Measurements from ENCODE around the gene NPTX2. TPM values are rescaled to one million over a fixed set of nuclear protein-coding genes. Genes with fewer than 3 reads are reported as not detected.

The NPTX2 gene
- total and polyA plus RNA-seq, 10 of the 15 experiments (the other 5 are each of a cell fraction or from before 2014, with no cell fraction given): 0.04 TPM; not detected in 9

DNA sequence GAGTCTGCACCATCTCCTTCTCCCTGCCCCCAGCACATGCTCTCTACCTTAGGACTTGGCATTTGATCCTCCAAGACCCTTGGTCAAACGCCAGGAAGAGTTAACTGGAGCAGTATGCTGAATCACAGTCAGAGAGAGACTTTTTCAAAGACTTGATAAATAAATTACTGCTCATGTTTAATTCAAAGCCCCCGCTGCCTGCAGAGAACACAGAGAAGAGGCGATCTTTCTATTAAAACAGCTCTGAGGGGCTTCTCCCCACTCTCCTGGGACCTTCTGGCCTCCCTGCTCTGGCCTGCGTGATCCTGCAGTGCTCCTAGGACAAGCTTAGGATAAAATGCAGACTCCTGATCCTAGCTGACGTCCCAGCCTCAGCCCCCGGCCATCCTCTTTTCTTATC is 47.8 kb downstream of the NPTX2 start:
- H3K27ac ChIP-seq (ENCODE audit: control insufficient read depth, insufficient read depth): no peak overlapping the region
- H3K4me3 ChIP-seq: no peak overlapping the region
- no peaks in the 10 kb centered on the region for H3K79me2 ChIP-seq (ENCODE audit: control insufficient read depth, insufficient read depth, low read length)
- FAIRE-seq: no peak
- H3K36me3 ChIP-seq (ENCODE audit: control insufficient read depth in 2 of 2, insufficient read depth in 2 of 2, low read length in 1 of 2): no peaks in the 10 kb centered on the region
- no peaks in the 10 kb centered on the region for H4K20me1 ChIP-seq (ENCODE audit: control insufficient read depth, insufficient read depth)
- BruUV-seq (replicated peaks): no TSS peak
- ChIA-PET CTCF (interaction anchor here (0.6 kb wide), 1 partner anchor 559 kb away, joined by 4 read pairs; no protein-coding TSS in a partner anchor), SMC1A (ENCODE audit: uncharacterized antibody, unreplicated experiment) (no interaction called here), POLR2A (no interaction called here), RAD21 (ENCODE audit: unreplicated experiment) (no interaction called here)
- no peak overlapping the region for H2AFZ ChIP-seq (ENCODE audit: control insufficient read depth, low read depth, low read length)
- no peaks in the 10 kb centered on the region; the same call in 2 of the 3 replicates for H3K9me3 ChIP-seq (replicated peaks; ENCODE audit: control insufficient read depth, insufficient read depth, low read length)
- in situ Hi-C loops (cut with MboI) (no loop called here), intact Hi-C loops (cut with micrococcal nuclease; ENCODE audit: unreplicated experiment) (no loop called here)
- no peak for TF ChIP-seq SUZ12 (IDR thresholded peaks at IDR 0.05; ENCODE audit: unreplicated experiment)
- no peak for TF ChIP-seq SMAD5 (IDR thresholded peaks at IDR 0.05; ENCODE audit: low read depth)
- no peak for TF ChIP-seq GATAD2B (conservative IDR thresholded peaks at IDR 0.05; ENCODE audit: low read depth)
- no peak for TF ChIP-seq MYC (IDR thresholded peaks at IDR 0.05; ENCODE audit: insufficient read depth, insufficient read length, insufficient replicate concordance, low read length, severe bottlenecking)
- TF ChIP-seq NRF1 (conservative IDR thresholded peaks at IDR 0.05; ENCODE audit: low read depth, low read length): no peak
- no peak for TF ChIP-seq TCF12 (IDR thresholded peaks at IDR 0.05; ENCODE audit: low read depth, low read length)
- no peak for TF ChIP-seq EED (IDR thresholded peaks at IDR 0.05; ENCODE audit: low read depth)
- no peak for TF ChIP-seq POU2F2 (IDR thresholded peaks at IDR 0.05; ENCODE audit: borderline replicate concordance, low read depth, low read length)
- no peak for TF ChIP-seq MYB (IDR thresholded peaks at IDR 0.05; ENCODE audit: borderline replicate concordance, low read depth, low read length)
- TF ChIP-seq, protein P1, sequence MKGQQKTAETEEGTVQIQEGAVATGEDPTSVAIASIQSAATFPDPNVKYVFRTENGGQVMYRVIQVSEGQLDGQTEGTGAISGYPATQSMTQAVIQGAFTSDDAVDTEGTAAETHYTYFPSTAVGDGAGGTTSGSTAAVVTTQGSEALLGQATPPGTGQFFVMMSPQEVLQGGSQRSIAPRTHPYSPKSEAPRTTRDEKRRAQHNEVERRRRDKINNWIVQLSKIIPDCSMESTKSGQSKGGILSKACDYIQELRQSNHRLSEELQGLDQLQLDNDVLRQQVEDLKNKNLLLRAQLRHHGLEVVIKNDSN (IDR thresholded peaks at IDR 0.05; ENCODE audit: borderline replicate concordance, extremely low read length, insufficient read depth, low read depth, low read length): no peak
- TF ChIP-seq, protein P2, sequence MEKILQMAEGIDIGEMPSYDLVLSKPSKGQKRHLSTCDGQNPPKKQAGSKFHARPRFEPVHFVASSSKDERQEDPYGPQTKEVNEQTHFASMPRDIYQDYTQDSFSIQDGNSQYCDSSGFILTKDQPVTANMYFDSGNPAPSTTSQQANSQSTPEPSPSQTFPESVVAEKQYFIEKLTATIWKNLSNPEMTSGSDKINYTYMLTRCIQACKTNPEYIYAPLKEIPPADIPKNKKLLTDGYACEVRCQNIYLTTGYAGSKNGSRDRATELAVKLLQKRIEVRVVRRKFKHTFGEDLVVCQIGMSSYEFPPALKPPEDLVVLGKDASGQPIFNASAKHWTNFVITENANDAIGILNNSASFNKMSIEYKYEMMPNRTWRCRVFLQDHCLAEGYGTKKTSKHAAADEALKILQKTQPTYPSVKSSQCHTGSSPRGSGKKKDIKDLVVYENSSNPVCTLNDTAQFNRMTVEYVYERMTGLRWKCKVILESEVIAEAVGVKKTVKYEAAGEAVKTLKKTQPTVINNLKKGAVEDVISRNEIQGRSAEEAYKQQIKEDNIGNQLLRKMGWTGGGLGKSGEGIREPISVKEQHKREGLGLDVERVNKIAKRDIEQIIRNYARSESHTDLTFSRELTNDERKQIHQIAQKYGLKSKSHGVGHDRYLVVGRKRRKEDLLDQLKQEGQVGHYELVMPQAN (conservative IDR thresholded peaks at IDR 0.05): no peak
- TF ChIP-seq CHD1 (IDR thresholded peaks at IDR 0.05; ENCODE audit: low read depth, low read length): no peak
- no peak for TF ChIP-seq NR2C1 (IDR thresholded peaks at IDR 0.05)
- TF ChIP-seq STAT1 (conservative IDR thresholded peaks at IDR 0.05): no peak
- no peak for TF ChIP-seq EZH2 (IDR thresholded peaks at IDR 0.05; ENCODE audit: borderline replicate concordance, control insufficient read depth, low read depth, low read length)
- TF ChIP-seq, protein P3, sequence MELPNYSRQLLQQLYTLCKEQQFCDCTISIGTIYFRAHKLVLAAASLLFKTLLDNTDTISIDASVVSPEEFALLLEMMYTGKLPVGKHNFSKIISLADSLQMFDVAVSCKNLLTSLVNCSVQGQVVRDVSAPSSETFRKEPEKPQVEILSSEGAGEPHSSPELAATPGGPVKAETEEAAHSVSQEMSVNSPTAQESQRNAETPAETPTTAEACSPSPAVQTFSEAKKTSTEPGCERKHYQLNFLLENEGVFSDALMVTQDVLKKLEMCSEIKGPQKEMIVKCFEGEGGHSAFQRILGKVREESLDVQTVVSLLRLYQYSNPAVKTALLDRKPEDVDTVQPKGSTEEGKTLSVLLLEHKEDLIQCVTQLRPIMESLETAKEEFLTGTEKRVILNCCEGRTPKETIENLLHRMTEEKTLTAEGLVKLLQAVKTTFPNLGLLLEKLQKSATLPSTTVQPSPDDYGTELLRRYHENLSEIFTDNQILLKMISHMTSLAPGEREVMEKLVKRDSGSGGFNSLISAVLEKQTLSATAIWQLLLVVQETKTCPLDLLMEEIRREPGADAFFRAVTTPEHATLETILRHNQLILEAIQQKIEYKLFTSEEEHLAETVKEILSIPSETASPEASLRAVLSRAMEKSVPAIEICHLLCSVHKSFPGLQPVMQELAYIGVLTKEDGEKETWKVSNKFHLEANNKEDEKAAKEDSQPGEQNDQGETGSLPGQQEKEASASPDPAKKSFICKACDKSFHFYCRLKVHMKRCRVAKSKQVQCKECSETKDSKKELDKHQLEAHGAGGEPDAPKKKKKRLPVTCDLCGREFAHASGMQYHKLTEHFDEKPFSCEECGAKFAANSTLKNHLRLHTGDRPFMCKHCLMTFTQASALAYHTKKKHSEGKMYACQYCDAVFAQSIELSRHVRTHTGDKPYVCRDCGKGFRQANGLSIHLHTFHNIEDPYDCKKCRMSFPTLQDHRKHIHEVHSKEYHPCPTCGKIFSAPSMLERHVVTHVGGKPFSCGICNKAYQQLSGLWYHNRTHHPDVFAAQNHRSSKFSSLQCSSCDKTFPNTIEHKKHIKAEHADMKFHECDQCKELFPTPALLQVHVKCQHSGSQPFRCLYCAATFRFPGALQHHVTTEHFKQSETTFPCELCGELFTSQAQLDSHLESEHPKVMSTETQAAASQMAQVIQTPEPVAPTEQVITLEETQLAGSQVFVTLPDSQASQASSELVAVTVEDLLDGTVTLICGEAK (IDR thresholded peaks at IDR 0.05; ENCODE audit: borderline replicate concordance): no peak
- no peak for TF ChIP-seq EP300 (IDR thresholded peaks at IDR 0.05; ENCODE audit: borderline replicate concordance in 1 of 2, control insufficient read depth in 1 of 2, low read depth in 2 of 2, low read length in 2 of 2)
- H3K27me3 ChIP-seq (replicated peaks in 1 of 2; ENCODE audit: control insufficient read depth in 2 of 2, insufficient read depth in 2 of 2, low read length in 1 of 2): no peaks in the 10 kb centered on the region
- no peak overlapping the region for H3K9ac ChIP-seq (ENCODE audit: control insufficient read depth, insufficient read depth, low read length)
- no peak overlapping the region for H3K4me2 ChIP-seq (ENCODE audit: control insufficient read depth, insufficient read depth)
- DNase-seq (ENCODE audit: low read depth, low spot score): no peak
- ATAC-seq: no peak
- WGBS (ENCODE audit: insufficient coverage, insufficient replicate concordance, low lambda C conversion rate, missing lambda C conversion rate): 41% methylated on average over 6 of the region's 6 CpGs
- H3K4me1 ChIP-seq (ENCODE audit: control insufficient read depth, insufficient read depth, low read length): no peaks in the 10 kb centered on the region
